HG03354 (cell line): ENCODE results near the gene MISP.
"Not testable (repeated sequence)": the region's sequence is repeated elsewhere in the genome, so short reads cannot be mapped to it uniquely, and the experiment has no call there.

Source experiments
- ATAC-seq: cut with Tn5 transposase; IDR thresholded peaks from one replicate; pipeline ENCODE4 v1.9.1; 2021; ENCODE audit warnings: mild to moderate bottlenecking; ENCODE audit not compliant: unreplicated experiment, poor library complexity, severe bottlenecking

MISP gene

GRCh38 chr19:723714-724113, 27.2 kb upstream of the MISP start:
- ATAC-seq, result no peak

- no peak for ATAC-seq
Measured at GRCh38 chr19:725461-726089, 25.3 kb upstream of the MISP start.

DNA sequence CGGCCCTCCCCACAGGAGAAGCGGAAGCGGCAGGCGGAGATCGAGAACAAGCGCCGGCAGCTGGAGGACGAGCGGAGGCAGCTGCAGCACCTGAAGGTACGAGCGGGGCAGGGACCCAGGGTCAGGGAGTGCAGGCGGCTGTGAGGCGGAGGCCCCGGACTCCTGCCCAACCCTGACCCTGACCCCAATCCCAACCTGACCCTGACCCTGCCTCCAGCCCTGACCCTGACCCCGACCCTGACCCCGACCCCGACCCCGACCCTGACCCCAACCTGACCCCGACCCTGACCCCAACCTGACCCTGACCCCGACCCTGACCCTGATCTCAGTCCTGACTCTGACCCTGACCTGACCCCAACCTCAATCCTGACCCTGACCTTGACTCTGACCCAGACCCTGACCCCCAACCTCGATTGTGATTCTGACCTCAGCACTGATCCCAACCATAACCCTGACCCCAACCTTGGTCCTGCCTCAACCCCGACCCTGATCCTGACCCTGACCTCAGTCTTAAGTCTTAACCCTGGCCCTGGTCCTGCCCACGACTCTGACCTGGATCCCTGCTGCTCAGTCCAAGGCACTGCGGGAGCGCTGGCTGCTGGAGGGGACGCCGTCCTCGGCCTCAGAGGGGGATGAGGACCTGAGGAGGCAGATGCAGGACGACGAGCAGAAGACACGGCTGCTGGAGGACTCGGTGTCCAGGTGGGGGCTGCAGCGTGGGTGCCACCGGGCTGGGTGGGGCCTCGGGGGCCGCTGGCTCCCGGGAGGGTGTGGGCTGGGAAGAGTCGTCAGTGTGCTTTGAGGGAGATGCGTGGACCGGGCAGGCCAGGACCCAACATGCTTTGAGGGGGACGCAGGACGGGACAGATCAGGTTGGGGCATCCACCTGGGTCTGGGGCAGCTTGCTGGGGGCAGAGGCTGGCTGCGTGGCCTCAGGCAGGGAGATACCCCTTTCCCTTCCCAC, 23.6 kb upstream of the MISP start:
- ATAC-seq, result no peak

- ATAC-seq, result no peak
Measured at GRCh38 chr19:728011-728410, 22.9 kb upstream of the MISP start.

- ATAC-seq, result not testable (repeated sequence)
Measured at GRCh38 chr19:729564-729963, 21.3 kb upstream of the MISP start.

GRCh38 chr19:729965-730668, 20.8 kb upstream of the MISP start:
- ATAC-seq, result no peak

GRCh38 chr19:731000-731399, 19.9 kb upstream of the MISP start:
- no peak for ATAC-seq

GRCh38 chr19:732148-733069, 18.5 kb upstream of the MISP start:
- no peak for ATAC-seq

DNA sequence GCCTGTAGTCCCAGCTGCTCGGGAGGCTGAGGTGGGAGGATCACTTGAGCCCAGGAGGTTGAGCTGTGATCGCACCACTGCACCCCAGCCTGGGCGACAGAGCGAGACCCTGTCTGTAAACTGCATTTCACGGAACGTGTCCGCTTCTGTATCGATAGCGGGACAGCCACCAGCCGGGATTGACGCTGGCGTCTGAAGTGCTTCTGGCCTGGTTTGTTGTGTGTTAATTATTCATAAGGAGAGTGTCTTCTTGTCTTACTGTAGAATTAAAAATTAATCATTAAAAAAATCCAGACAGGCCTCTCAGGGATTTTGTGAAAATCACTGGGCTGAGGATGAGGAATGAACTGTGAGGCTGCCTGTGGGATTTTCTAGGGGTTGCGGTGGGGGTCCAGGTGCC, 16.2 kb upstream of the MISP start:
- no peak for ATAC-seq

DNA sequence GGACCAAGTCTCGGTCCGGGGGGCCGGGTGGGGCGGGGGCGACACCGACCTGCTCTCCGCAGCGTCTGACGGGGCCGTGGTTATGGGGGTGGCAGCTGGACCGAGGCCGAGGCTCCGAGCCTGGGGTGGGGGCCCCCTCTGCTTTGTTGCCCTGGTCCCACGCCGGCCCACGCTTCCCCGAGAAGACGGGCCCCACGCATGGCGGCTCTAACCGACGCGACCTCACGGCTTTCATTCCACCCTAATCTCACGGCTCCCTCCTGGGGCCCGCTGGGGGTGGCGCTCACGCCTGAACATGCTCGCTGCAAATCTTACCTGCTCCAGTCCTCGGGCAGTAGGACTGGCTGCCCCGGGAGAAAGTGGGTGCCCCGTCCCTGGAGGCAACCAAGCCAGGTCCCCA, 14.8 kb upstream of the MISP start:
- ATAC-seq, result no peak

- no peak for ATAC-seq
Measured at GRCh38 chr19:737591-738093, 13.3 kb upstream of the MISP start.

GRCh38 chr19:738509-739128, 12.3 kb upstream of the MISP start:
- no peak for ATAC-seq

GRCh38 chr19:739998-740715, 10.8 kb upstream of the MISP start:
- ATAC-seq, result no peak

- ATAC-seq, result not testable (repeated sequence)
Measured at GRCh38 chr19:740816-741505, 10.0 kb upstream of the MISP start.

- ATAC-seq, result no peak
Measured at GRCh38 chr19:741506-742131, 9.3 kb upstream of the MISP start.

DNA sequence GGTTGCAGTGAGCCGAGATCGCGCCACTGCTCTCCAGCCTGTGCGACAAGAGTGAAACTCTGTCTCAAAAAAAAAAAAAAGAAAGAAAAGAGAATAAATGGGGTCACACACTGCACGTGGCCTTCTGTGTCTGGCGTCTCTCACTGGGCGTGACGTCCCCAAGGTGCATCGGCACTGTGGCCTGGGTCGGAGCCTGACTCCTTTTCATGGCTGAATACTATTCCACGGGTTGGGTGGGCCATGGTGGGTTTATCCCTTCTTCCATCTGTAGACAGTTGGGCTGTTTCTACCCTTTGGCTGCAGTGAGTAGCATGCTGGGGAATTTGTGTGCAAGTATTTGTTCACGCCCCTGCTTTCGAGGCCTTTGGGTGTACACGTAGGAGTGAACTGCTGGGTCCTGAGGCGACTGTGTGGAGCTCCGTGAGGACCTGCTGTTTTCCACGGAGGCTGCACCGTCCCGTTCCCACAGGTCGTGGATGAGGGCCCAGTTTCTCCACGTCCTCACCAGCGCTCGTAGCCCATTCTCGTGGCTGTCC, 8.3 kb upstream of the MISP start:
- ATAC-seq, result no peak

DNA sequence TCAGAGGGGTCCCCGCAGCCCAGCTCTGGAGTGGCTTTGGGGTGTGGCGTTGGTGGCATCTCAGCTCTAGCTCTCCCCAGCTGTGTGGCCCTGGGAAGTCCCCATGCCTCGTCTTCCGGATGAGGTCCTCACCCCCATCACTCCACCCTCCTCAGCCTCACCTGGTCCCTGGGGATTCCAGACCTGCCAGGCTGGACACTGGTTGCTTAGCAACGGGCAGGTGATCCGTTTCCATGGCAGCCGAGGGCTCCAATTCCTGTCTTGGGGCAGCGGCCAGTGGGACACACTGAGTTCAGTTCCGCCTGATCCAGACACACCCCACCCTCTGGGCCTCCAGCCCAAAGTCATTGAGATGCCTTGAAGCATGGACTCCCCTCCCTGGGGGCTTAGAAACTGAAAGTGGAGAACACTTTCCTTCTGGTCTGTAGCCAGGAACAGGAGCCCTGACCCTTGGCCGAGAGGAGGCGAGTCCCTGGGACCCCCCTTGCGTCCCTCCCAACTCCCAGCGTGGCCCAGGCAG, 7.7 kb upstream of the MISP start:
- no peak for ATAC-seq
